Kidney capillary endothelial cell (primary cell): ENCODE results near the gene NRROS.

Source experiments
- DNase-seq: peaks from one replicate; pipeline ENCODE4 v3.0.0-alpha.2; 2018; ENCODE audit warnings: low spot score

The NRROS gene

DNA sequence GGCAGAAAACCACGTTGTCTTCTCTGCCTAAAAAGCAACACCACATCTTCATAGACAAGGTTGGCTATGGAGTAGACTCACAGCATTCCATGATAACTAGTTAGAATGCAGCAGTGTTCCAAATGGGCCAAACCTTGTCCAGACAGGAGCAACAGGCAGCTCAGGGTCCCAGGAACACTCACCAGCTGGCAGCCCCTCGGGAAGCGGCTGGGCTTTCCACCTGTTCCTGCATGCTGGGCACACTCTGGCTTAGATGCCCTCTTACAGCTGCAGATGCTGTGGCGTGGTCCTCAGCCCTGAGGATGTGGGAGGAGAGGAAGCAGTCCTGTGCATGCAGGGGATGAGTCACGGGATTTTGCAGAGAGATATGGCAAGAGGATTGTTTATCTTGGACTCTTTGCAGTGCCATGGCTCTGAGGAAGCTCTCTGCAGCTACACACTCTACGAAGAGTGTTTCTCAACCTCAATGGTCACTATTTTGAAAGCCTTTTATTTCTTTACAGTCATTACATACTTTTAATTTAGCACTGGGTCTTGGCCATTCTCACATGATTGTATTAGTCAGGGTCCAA is 11.3 kb downstream of the NRROS start:
- DNase-seq: peak; percentile 94

GRCh38 chr3:196651819-196652218 is 12.3 kb downstream of the NRROS start:
- DNase-seq: no peak

DNA sequence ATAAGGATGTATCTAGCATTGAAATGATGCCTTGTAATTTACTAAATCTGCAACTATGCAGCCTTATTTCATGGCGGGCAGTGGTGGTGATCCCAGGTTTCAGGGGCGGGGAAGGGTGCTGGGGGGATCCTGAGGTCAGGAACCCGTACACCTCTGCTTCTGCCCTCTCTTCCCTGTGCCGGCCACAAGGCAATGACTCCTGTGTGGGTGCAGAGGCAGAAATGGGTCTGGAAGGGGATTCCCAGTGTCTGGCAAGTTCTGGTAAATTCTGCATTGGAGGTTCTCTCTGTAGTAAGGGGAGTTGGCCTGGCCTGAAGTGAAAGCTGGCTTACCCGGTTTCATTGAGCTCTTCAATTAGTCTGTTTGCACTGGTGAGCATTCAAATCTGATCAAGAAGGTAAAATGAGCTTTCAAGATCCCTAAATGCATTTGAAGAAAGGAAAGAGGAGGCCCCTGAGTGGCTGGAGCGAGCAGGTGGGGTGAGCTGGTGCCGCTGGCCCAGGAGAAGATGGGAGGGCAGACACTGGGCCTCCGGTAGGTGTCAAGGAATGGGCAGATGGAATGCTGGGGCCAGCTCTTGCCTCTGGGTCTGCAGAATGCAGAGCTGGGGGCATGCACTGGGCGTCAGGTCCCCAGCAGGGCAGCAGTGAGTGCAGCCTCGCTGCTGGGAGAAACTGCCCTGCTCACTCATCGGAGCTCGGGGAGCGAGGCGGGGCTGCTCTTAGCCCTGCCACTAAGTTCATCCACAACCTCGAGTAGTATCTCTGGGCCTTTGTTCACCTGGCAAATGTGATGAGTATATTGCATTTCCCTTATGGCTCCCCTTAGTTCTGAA is 13.7 kb downstream of the NRROS start:
- DNase-seq: no peak

- DNase-seq: no peak
Measured at GRCh38 chr3:196654006-196654734, 14.7 kb downstream of the NRROS start.

DNA sequence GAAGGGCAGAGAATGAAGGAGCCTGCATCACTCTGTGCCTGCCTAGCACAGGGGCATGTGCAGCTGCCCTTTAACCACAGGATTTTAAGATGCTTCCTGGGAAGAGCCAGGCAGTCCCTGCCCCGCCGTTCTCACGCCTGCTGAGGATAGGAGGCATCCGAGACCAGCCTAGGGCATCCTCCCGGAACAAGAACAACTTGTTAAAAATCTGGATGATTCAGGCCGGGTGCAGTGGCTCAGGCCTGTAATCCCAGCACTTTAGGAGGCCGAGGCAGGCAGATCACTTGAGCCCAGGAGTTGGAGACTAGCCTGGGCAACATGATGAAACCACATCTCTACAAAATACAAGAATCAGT is 15.2 kb downstream of the NRROS start:
- DNase-seq: no peak

GRCh38 chr3:196655496-196655895 is 16.0 kb downstream of the NRROS start:
- DNase-seq: no peak

GRCh38 chr3:196656213-196656612 is 16.7 kb downstream of the NRROS start:
- DNase-seq: no peak

DNA sequence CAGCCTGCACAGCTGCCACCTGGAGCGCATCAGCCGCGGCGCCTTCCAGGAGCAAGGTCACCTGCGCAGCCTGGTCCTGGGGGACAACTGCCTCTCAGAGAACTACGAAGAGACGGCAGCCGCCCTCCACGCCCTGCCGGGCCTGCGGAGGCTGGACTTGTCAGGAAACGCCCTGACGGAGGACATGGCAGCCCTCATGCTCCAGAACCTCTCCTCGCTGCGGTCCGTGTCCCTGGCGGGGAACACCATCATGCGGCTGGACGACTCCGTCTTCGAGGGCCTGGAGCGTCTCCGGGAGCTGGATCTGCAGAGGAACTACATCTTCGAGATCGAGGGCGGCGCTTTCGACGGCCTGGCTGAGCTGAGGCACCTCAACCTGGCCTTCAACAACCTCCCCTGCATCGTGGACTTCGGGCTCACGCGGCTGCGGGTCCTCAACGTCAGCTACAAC is 20.4 kb downstream of the NRROS start:
- no peak for DNase-seq

DNA sequence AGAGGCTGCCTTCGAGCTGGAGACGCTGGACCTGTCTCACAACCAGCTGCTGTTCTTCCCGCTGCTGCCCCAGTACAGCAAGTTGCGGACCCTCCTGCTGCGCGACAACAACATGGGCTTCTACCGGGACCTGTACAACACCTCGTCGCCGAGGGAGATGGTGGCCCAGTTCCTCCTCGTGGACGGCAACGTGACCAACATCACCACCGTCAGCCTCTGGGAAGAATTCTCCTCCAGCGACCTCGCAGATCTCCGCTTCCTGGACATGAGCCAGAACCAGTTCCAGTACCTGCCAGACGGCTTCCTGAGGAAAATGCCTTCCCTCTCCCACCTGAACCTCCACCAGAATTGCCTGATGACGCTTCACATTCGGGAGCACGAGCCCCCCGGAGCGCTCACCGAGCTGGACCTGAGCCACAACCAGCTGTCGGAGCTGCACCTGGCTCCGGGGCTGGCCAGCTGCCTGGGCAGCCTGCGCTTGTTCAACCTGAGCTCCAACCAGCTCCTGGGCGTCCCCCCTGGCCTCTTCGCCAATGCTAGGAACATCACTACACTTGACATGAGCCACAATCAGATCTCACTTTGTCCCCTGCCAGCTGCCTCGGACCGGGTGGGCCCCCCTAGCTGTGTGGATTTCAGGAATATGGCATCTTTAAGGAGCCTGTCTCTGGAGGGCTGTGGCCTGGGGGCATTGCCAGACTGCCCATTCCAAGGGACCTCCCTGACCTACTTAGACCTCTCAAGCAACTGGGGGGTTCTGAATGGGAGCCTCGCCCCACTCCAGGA is 21.1 kb downstream of the NRROS start:
- no peak for DNase-seq

GRCh38 chr3:196661400-196661799 is 21.9 kb downstream of the NRROS start:
- no peak for DNase-seq

GRCh38 chr3:196662033-196662432 is 22.5 kb downstream of the NRROS start:
- no peak for DNase-seq

- no peak for DNase-seq
Measured at GRCh38 chr3:196662711-196663571, 23.4 kb downstream of the NRROS start.

- no peak for DNase-seq
Measured at GRCh38 chr3:196666001-196666867, 26.7 kb downstream of the NRROS start.

GRCh38 chr3:196667056-196667825 is 27.7 kb downstream of the NRROS start:
- no peak for DNase-seq

DNA sequence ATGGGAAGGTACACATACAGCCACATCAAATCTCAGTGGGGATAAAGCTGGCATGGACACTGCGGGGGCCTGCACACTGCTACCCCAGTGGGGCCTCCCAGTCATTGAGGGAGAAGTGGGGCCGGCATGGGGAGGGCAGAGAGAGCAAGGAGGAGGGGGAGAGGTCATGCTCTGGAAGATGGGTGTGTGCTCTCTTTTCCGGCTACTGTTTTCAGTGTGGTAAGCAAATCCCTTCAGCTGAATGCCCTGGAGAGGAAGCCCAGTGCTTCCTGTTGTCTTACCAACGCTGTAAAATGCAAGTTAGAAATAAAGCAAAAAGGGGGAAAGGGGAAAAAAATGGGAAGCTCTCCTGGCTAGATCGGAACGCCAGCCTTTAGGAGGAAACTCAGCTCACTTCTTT is 30.8 kb downstream of the NRROS start:
- no peak for DNase-seq

DNA sequence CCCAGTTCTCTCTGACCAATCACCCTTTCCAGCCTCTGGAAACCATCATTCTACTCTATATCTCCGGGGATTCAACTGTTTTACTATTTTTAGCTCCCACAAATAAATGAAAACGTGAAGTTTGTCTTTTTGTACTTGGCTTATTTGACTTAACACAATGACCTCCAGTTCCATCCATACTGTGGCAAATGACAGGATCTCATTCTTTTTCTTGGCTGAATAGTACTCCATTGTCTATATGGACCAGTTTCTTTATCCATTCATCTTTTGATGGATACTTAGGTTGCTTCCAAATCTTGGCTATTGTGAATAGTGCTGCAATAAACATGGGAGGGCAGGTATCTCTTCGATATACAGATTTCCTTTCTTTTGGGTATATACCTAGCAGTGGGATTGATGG is 34.1 kb downstream of the NRROS start:
- no peak for DNase-seq

DNA sequence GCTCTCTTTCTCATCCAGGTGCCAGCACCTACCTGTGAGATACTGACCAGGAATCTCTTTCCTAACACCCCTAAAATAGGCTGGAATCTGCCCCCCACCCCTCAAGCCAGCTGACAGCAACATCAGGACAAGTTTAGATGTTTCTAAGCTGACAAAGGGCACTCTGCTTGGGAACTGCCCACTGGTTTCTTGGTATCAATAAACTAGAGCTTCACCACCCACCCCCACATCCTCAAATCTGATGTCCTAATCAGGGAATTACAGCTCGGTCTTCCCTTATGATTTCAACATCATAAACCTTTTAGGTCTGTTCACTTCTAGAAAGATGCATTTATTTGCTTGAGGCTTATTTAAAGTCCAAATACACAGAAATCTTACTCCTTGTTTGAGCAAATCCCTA is 37.9 kb downstream of the NRROS start:
- no peak for DNase-seq

DNA sequence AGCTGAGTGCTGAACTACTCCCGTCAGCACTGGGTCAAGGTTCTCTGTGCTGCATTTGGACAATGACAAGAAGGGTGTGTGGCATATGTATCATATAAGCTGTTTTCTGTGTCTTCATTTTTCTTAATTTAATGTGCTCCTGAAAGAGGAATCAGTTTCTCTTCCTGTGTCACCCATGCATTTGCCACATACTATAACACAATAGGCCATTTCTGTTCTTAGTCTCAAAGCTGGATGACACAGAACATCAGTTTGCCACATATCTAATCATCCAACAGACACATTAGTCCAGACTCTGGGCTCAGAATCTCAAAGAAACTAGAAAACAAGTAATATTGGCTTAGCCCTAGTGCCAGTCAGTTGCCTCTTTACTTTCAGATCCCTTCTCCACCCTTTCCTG is 38.4 kb downstream of the NRROS start:
- DNase-seq: no peak

DNA sequence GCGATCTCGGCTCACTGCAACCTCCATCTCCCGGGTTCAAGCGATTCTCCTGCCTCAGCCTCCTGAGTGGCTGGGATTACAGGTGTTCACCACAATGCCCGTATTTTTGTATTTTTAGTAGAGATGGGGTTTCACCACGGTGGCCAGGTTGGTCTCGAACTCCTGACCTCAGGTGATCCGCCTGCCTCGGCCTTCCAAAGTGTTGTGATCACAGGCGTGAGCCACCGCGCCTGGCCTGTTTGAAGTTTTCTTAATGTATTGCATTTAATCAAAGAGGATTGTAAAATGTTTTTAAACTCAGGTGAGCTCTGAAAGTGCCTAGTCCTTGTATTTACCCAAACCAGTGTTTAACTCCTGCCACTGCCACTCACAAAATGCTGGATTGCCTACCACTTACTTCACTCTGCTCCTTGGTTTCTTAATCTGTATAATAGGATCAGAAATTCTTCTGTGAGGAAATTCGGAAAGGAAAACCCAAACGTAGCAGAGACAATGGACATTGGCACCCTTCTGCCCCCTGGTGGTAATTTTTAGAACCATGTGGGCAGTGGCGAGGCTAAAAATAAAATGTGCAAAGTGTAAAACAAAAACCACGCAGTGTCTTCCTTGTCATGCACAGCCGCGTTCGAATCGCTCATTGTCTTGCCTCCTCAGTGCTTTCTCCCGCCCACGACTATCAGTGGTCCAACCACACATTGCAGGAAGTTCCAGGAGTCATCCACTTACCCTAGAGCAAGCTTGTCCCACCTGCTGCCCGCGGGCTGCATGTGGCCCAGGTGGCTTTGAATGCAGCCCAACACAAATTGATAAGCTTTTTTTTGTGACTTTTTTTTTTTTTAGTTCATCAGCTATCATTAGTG is 45.3 kb downstream of the NRROS start:
- peak; percentile 69 for DNase-seq
